HG02884 (cell line): ENCODE results near the gene ANKK1.

Experiments used
- ATAC-seq: cut with Tn5 transposase; IDR thresholded peaks from one replicate; pipeline ENCODE4 v1.9.1; 2021; ENCODE audit warnings: mild to moderate bottlenecking, moderate library complexity; ENCODE audit not compliant: unreplicated experiment

Gene ANKK1

GRCh38 chr11:113449743-113450142 is 62.2 kb downstream of the ANKK1 start:
- no peak for ATAC-seq
